Stimulated activated CD8-positive, alpha-beta memory T cell treated with anti-CD3 and anti-CD28 coated beads, Interleukin-4, amount 100 ng/mL, for 48 hours (primary cell): ENCODE results near the gene DESI2.
"Not testable (repeated sequence)": the region's sequence is repeated elsewhere in the genome, so short reads cannot be mapped to it uniquely, and the experiment has no call there.

Experiments
- DNase-seq: peaks from one replicate; pipeline ENCODE4 v3.0.0-alpha.2; 2020

The DESI2 gene

GRCh38 chr1:244655186-244655585, 2.3 kb downstream of the DESI2 start:
- DNase-seq, result no peak

GRCh38 chr1:244657421-244657820, 4.5 kb downstream of the DESI2 start:
- DNase-seq, result no peak

GRCh38 chr1:244659694-244660093, 6.8 kb downstream of the DESI2 start:
- no peak for DNase-seq

- DNase-seq, result no peak
Measured at GRCh38 chr1:244660595-244660994, 7.7 kb downstream of the DESI2 start.

- not testable (repeated sequence) for DNase-seq
Measured at GRCh38 chr1:244661569-244662312, 8.8 kb downstream of the DESI2 start.

- no peak for DNase-seq
Measured at GRCh38 chr1:244662599-244662998, 9.7 kb downstream of the DESI2 start.

GRCh38 chr1:244664353-244664752, 11.4 kb downstream of the DESI2 start:
- DNase-seq, result no peak

GRCh38 chr1:244665771-244666217, 12.9 kb downstream of the DESI2 start:
- DNase-seq, result no peak

GRCh38 chr1:244666672-244667418, 13.9 kb downstream of the DESI2 start:
- DNase-seq, result not testable (repeated sequence)

GRCh38 chr1:244667797-244668196, 14.9 kb downstream of the DESI2 start:
- no peak for DNase-seq

- DNase-seq, result no peak
Measured at GRCh38 chr1:244672946-244673682, 20.2 kb downstream of the DESI2 start.

GRCh38 chr1:244674446-244674845, 21.5 kb downstream of the DESI2 start:
- no peak for DNase-seq

- DNase-seq, result no peak
Measured at GRCh38 chr1:244675167-244675566, 22.2 kb downstream of the DESI2 start.

- no peak for DNase-seq
Measured at GRCh38 chr1:244678697-244679096, 25.8 kb downstream of the DESI2 start.

GRCh38 chr1:244680667-244681066, 27.7 kb downstream of the DESI2 start:
- no peak for DNase-seq

GRCh38 chr1:244682087-244682486, 29.2 kb downstream of the DESI2 start:
- not testable (repeated sequence) for DNase-seq

GRCh38 chr1:244695937-244696336, 43.0 kb downstream of the DESI2 start:
- DNase-seq, result no peak

GRCh38 chr1:244699741-244700140, 46.8 kb downstream of the DESI2 start:
- DNase-seq, result no peak

- DNase-seq, result no peak
Measured at GRCh38 chr1:244700808-244701207, 47.9 kb downstream of the DESI2 start.

- DNase-seq, result no peak
Measured at GRCh38 chr1:244702620-244703019, 49.7 kb downstream of the DESI2 start.

- DNase-seq, result no peak
Measured at GRCh38 chr1:244704107-244704506, 51.2 kb downstream of the DESI2 start.

- DNase-seq, result no peak
Measured at GRCh38 chr1:244705261-244706234, 52.6 kb downstream of the DESI2 start.
